ENCODE data around the gene ZNF74. TPM values are rescaled to one million over a fixed set of nuclear protein-coding genes. Genes with fewer than 3 reads are reported as not detected.

Gene ZNF74
- polyA plus RNA-seq, 1 donor from 2014 or later = 75.6 TPM

GRCh38 chr22:20434264-20434751 lies 40.4 kb downstream of the ZNF74 start:
- Histone ChIP-seq H4K20me1 (ENCODE audit: insufficient read depth) (peaks cover 5% of the 10 kb centered on the region), H3K4me2 (ENCODE audit: low read length) (no peak overlapping the region), H3K79me2 (replicated peaks; ENCODE audit: insufficient read depth, low read length) (no peaks in the 10 kb centered on the region), H3K9me3 (ENCODE audit: low read length) (no peaks in the 10 kb centered on the region), H3K9me2 (ENCODE audit: insufficient read depth, low read length) (no peaks in the 10 kb centered on the region), H3K4me3 (ENCODE audit: low read length) (no peak overlapping the region), H3K27ac (ENCODE audit: low read length) (no peak overlapping the region), H3K9ac (ENCODE audit: low read length) (no peak overlapping the region), H2AFZ (ENCODE audit: low read depth, low read length) (no peak overlapping the region), H3K36me3 (ENCODE audit: insufficient read depth, low read length) (no peaks in the 10 kb centered on the region), H3K27me3 (ENCODE audit: insufficient read depth, low read depth, low read length) (peaks cover 85% of the 10 kb centered on the region), H3F3A (ENCODE audit: insufficient read depth, low read length, poor library complexity, severe bottlenecking) (no peaks in the 10 kb centered on the region)
- TF ChIP-seq POLR2AphosphoS5 (IDR thresholded peaks at IDR 0.05) (no peak), MXI1 (conservative IDR thresholded peaks at IDR 0.05; ENCODE audit: poor library complexity, severe bottlenecking) (no peak), TAF1 (IDR thresholded peaks at IDR 0.05; ENCODE audit: low read depth) (no peak), RAD21 (conservative IDR thresholded peaks at IDR 0.05) (no peak), REST (IDR thresholded peaks at IDR 0.05; ENCODE audit: borderline replicate concordance) (no peak), SMC3 (conservative IDR thresholded peaks at IDR 0.05; ENCODE audit: poor library complexity) (no peak), CTCF (IDR thresholded peaks at IDR 0.05; ENCODE audit: poor library complexity, severe bottlenecking) (no peak), EP300 (conservative IDR thresholded peaks at IDR 0.05; ENCODE audit: poor library complexity, severe bottlenecking) (no peak), EZH2 (IDR thresholded peaks at IDR 0.05; ENCODE audit: borderline replicate concordance, insufficient read depth, low read length, poor library complexity, severe bottlenecking) (no peak)

GRCh38 chr22:20434773-20435172 lies 40.8 kb downstream of the ZNF74 start:
- Histone ChIP-seq H3K79me2 (replicated peaks; ENCODE audit: insufficient read depth, low read length) (no peaks in the 10 kb centered on the region), H3K9me3 (ENCODE audit: low read length) (no peaks in the 10 kb centered on the region), H3K36me3 (ENCODE audit: insufficient read depth, low read length) (no peaks in the 10 kb centered on the region), H3K27ac (ENCODE audit: low read length) (no peak overlapping the region), H3K4me3 (ENCODE audit: low read length) (no peak overlapping the region), H3K27me3 (ENCODE audit: insufficient read depth, low read depth, low read length) (peaks cover 80% of the 10 kb centered on the region), H3F3A (ENCODE audit: insufficient read depth, low read length, poor library complexity, severe bottlenecking) (no peaks in the 10 kb centered on the region), H4K20me1 (ENCODE audit: insufficient read depth) (peaks cover 5% of the 10 kb centered on the region), H3K4me2 (ENCODE audit: low read length) (no peak overlapping the region), H3K9ac (ENCODE audit: low read length) (no peak overlapping the region), H2AFZ (ENCODE audit: low read depth, low read length) (no peak overlapping the region), H3K9me2 (ENCODE audit: insufficient read depth, low read length) (no peaks in the 10 kb centered on the region)
- TF ChIP-seq EZH2 (IDR thresholded peaks at IDR 0.05; ENCODE audit: borderline replicate concordance, insufficient read depth, low read length, poor library complexity, severe bottlenecking) = no peak
- no peak for TF ChIP-seq TAF1 (IDR thresholded peaks at IDR 0.05; ENCODE audit: low read depth)

All from neural cell (in vitro differentiated cells).